CD1c-positive myeloid dendritic cell (primary cell): ENCODE results near the gene ARVCF.
A peak's percentile ranks its signal among the peaks of the same experiment; 100 is the strongest.
"Not testable (repeated sequence)": the region's sequence is repeated elsewhere in the genome, so short reads cannot be mapped to it uniquely, and the experiment has no call there.

ENCODE experiments used
- DNase-seq: peaks from one replicate; pipeline ENCODE4 v3.0.0-alpha.2; 2016; ENCODE audit errors: extremely low spot score

The ARVCF gene

DNA sequence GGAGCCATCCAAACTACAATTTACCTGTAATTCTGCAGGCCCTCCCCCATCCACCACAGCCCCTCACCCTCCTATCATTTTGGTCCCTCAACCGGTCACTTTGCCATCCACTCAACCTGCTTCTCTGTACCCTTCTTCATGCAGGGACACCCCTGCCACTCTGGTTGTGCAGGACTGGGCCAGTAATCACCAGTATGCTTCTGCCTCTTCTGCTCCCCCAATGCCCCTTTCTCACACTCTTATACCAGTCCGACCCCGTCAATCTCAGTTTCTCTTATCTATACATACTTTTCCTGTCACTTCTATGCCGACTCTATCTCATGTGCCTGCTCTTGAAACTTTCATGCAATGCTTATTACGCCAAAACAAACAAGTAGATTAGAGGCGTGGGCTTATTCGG is 80.1 kb downstream of the ARVCF start:
- DNase-seq, result no peak

GRCh38 chr22:19935123-19935718 is 81.4 kb downstream of the ARVCF start:
- DNase-seq, result not testable (repeated sequence)

GRCh38 chr22:19933341-19934241 is 83.0 kb downstream of the ARVCF start:
- no peak for DNase-seq

DNA sequence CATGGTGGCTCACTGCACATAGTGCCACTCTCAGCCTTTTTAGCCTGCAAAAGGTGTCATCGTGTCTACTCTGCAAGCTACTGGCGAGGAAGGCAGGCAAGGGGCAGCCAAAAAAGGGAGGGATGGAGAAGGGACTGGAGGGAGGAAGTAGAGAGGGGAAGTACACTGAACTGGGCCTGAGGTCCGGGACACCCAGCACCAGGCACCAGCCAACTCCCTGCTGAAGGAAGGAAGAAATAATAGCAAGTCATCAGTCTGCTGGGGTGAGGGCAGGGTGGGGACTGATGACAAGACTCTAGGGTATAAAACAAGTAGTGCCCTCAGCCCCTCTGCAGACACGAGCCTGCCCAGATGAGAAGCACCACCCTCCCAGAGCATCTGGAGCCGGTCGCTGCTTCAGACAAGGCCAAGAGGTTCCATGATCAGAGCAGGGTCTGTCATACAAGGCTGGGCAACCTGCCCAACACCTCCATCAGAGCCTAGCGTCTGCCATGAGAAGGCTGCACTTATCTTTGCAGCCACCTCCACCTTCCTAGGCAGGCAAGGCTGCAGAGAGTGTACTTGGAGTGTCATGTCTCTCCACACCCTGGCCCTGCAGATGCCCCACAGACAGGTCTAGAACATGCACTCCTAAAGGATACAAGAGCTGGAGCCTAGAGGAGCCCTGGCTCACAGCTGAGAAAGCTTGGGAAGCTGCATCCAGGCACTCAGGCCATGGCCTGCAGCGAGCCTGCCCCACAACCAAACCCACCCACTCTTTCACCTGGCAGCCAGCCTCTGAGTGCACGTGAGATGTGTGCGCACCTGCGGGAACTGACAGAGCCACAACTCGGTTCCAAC is 84.0 kb downstream of the ARVCF start:
- no peak for DNase-seq

DNA sequence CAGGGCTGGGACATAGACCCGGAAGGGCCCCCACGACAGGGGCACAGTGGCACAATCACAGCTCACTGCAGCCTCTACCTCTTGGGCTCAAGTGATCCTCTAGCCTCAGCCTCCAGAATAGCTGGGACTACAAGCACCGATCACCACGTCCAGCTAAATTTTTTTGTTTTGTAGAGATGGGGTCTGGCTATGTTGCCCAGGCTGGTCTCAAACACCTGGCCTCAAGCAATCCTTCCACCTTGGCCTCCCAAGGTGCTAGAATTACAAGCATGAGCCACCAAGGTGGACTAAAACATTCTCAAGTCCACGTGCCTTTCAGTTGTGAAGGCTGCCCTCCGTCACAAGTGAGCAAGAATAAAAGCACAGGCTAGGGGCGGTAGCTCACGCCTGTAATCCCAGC is 85.1 kb downstream of the ARVCF start:
- DNase-seq, result no peak

DNA sequence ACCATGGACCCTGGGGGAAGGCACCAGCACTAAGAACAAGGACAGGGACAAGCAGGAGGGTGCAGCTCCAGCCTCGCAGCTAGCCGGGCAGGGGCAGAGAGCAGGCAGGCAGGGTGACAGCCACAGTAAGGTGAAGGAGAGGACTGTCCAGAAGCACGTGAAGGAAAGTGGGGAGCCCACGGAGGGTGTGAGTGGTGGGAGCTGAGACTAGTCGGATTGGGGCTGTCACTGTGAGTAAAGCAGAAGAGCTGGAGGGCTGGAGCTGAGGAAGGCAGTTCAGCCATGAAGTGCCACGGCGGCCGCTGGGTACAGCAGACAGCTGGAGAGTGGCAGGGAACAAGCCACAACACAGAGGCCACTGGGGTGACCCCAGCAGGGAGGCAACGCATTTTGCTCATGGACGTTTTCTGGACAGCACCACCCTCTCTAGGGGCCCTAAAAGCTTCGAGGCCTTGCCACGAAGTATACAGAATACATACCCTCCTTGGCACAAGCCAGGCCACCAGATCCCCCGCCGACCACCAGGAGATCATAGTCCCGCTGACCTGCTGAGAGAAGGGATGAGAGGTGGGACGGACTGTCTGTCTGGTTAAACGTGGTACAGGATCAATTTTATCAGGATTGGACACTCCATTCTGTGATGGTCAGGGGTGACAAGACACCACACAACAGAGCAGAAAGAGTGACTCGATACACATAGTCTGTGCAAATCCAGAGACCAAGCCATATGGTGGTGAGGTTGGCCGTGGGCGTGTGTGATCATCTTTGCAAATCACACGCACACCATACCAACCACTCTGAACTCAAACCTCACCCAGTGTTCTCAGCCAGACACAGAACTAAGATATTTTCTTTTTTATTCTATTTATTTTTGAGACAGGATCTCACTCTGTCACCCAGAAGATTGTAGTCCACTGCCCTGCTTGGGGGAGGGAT is 85.8 kb downstream of the ARVCF start:
- no peak for DNase-seq

- DNase-seq, result no peak
Observed at GRCh38 chr22:19929586-19930550, 86.8 kb downstream of the ARVCF start.

GRCh38 chr22:19928207-19928606 is 88.4 kb downstream of the ARVCF start:
- DNase-seq, result peak; percentile 9

- no peak for DNase-seq
Observed at GRCh38 chr22:19927696-19928095, 88.9 kb downstream of the ARVCF start.

DNA sequence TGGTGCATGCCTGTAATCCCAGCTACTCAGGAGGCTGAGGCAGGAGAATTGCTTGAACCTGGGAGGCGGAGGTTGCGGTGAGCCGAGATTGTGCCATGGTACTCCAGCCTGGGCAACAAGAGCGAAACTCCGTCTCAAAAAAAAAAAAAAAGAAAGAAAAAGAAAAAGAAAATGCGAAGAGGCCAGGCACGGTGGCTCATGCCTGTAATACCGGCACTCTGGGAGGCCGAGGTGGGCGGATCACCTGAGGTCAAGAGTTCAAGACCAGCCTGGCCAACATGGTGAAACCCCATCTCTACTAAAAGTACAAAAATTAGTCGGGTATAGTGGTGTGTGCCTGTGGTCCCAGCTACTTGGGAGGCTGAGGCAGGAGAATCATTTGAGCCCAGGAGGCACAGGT is 90.6 kb downstream of the ARVCF start:
- not testable (repeated sequence) for DNase-seq

DNA sequence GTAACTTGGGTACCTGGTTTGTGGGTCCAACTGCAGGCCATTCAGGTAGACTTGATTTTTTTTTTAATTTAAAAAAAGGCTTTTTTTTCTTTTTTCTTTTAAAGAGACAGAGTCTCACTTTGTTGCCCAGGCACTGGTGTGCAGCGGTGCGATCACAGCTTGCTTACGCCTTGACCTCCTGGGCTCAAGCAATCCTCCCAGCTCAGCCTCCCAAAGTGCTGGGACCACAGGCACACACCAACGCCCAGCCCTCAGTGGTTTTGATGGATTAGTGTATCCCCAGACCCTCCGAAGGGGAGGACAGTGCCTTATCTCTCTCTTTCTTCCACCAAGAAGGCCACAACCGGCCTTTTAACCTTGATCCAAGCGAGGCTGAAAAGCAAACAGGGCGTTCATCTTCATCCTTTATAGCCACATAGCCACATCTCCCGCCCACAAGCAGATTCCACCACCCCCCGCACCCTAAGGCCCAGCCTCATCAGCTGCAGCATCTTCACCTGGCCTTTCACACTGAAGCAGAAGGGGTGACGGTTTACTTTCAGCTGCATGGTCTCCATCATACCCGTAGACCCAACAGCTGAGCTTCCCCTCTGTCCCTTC is 92.6 kb downstream of the ARVCF start:
- DNase-seq, result no peak

GRCh38 chr22:19921544-19922081 is 95.0 kb downstream of the ARVCF start:
- no peak for DNase-seq
